Fibroblast of skin of left quadriceps (primary cell): ENCODE data around the gene IER2.

ENCODE experiments used
- DNase-seq, 2 experiments: peaks; one replicate each; pipeline ENCODE4 v3.0.0-alpha.2; 2013; ENCODE audit warnings: low read depth in 2 of 2

Gene IER2

GRCh38 chr19:13150187-13150930 lies at the start of gene IER2, which contains the start of gene STX10:
Gene IER2, plus strand, starts transcription at chr19:13150411. Its CDS starts 2,776 bp downstream, at chr19:13153187.
Gene STX10, minus strand, starts transcription at chr19:13150375. Its CDS starts 202 bp downstream, at chr19:13150173.
- peak; percentile 84 to 86 for DNase-seq

- DNase-seq, result no peak
Observed at GRCh38 chr19:13100841-13101589, 49.2 kb upstream of the IER2 start.

- no peak for DNase-seq
Observed at GRCh38 chr19:13101590-13102415, 48.4 kb upstream of the IER2 start.

GRCh38 chr19:13102416-13102665 lies 47.9 kb upstream of the IER2 start:
- no peak for DNase-seq

- no peak for DNase-seq
Observed at GRCh38 chr19:13102666-13103580, 47.3 kb upstream of the IER2 start, which contains the start of gene LYL1. Gene LYL1, minus strand, starts transcription at chr19:13102858. Its CDS starts 1,687 bp downstream, at chr19:13101171.

GRCh38 chr19:13103581-13104359 lies 46.4 kb upstream of the IER2 start:
- no peak for DNase-seq

- DNase-seq, result no peak
Observed at GRCh38 chr19:13104360-13104847, 45.8 kb upstream of the IER2 start.

- DNase-seq, result no peak
Observed at GRCh38 chr19:13104848-13105711, 45.1 kb upstream of the IER2 start.

GRCh38 chr19:13109361-13110098 lies 40.7 kb upstream of the IER2 start:
- no peak for DNase-seq

GRCh38 chr19:13110099-13110610 lies 40.1 kb upstream of the IER2 start:
- DNase-seq, result no peak

- DNase-seq, result no peak
Observed at GRCh38 chr19:13112555-13112954, 37.7 kb upstream of the IER2 start.

GRCh38 chr19:13115936-13116281 lies 34.3 kb upstream of the IER2 start:
- DNase-seq, result no peak

- DNase-seq, result peak; percentile 84 to 85
Observed at GRCh38 chr19:13116282-13117175, 33.7 kb upstream of the IER2 start, which contains the start of gene TRMT1. Gene TRMT1, minus strand, starts transcription at chr19:13116740. Its CDS starts 341 bp downstream, at chr19:13116399.

- DNase-seq, result no peak
Observed at GRCh38 chr19:13117176-13117771, 32.9 kb upstream of the IER2 start.

- peak; percentile 71 to 72 for DNase-seq
Observed at GRCh38 chr19:13117772-13118423, 32.3 kb upstream of the IER2 start, which contains the start of gene NACC1. Gene NACC1, plus strand, starts transcription at chr19:13118264. Its CDS starts 16,944 bp downstream, at chr19:13135208.
